ENCODE data around the gene APOO.

DNA sequence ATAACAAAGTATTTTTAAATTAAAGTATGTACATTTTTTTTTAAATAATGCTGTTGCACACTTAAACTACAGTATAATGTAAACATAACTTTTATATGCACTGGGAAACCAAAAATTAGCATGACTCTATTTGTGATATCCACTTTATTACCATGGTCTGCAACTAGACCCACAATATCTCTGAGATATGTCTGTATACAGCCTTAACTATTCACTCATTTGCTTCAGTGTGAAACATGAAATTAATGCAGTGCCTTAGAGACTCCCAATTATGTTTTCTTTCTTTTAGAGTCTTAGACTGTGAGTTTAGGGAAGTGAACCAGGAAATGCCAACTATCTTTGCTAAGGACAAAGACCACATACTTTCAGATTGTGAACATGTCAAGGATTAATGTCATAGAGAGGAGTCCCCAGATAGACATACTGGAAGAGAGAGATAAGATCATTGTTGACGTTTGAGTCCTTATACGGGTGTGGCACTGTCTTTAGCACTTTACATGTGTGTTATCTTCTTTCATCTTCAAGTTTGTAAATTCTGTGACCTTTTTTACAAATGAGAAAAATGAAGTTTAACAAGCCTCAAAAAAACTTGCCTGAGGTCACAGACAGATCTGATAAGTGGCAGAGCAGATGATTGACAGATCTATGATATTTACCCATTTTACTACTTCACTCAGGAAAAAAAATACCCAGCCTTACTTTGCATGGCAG, 23.3 kb upstream of the APOO start:
- TF ChIP-seq POLR2A (IDR thresholded peaks at IDR 0.05): no peak
- TF ChIP-seq, protein P1, sequence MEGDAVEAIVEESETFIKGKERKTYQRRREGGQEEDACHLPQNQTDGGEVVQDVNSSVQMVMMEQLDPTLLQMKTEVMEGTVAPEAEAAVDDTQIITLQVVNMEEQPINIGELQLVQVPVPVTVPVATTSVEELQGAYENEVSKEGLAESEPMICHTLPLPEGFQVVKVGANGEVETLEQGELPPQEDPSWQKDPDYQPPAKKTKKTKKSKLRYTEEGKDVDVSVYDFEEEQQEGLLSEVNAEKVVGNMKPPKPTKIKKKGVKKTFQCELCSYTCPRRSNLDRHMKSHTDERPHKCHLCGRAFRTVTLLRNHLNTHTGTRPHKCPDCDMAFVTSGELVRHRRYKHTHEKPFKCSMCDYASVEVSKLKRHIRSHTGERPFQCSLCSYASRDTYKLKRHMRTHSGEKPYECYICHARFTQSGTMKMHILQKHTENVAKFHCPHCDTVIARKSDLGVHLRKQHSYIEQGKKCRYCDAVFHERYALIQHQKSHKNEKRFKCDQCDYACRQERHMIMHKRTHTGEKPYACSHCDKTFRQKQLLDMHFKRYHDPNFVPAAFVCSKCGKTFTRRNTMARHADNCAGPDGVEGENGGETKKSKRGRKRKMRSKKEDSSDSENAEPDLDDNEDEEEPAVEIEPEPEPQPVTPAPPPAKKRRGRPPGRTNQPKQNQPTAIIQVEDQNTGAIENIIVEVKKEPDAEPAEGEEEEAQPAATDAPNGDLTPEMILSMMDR (IDR thresholded peaks at IDR 0.05): no peak

Data from testis (tissue), 2 donors.